Activated naive CD4-positive, alpha-beta T cell (primary cell): ENCODE results near the gene FBXO17.
"Not testable (repeated sequence)": the region's sequence is repeated elsewhere in the genome, so short reads cannot be mapped to it uniquely, and the experiment has no call there.

Experiments used
- DNase-seq, 4 experiments: peaks; one replicate each; lab custom pipeline; 2025; lab: John Stamatoyannopoulos, UW

The FBXO17 gene

GRCh38 chr19:38944981-38945506 is 30.5 kb downstream of the FBXO17 start:
- no peak for DNase-seq

DNA sequence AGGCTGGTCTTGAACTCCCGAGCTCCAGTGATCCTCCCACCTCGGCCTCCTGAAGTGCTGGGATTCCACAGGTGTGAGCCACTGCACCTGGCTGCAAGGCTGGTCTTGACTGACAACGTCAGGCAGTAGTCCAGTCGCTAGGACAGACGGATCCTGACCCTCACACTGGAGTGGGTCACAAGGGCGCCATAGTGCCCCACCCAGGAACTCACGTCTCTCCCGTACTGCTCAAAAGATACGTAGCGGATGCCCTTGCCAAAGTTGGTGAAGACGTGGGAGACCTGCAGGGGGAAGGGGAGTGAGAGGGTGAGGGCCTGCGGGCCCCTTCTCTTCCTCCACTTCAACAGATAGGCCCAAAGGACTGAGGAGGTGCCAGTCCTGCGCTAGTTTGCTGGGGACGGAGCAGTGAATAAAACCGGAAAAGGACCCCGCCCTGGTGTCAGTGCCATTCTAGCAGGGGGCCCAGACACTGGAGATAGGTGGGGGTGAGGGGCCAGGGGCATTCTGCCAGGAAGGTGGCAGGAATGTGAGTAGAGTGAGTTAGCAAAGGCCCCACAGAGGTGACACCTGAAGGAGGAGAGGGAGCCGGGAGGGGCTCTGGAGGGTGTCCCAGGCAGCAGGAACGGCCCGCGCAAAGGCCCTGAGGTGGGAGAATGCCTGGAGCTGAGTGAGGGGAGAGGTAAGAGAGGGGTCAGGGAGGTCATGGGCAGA is 32.9 kb downstream of the FBXO17 start:
- DNase-seq: no peak

DNA sequence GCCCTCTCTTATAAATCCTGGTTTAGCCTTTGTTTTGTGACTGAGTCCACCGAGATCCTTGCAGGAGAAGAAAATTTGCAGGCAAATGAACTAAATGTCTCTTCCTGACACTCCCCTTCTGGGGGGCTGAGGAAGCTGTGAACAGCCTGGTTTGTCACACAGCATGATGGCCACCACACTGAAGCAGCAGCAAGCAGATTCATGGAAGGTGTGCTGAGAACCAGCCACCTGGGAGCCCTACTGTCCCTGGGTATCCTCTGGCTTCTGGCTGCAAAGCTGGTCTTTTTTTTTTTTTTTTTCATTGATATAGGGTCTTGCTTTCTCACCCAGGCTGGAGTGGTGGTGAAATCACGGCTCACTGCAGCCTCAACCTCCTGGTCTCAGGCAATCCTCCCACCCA is 33.6 kb downstream of the FBXO17 start:
- no peak for DNase-seq

GRCh38 chr19:38941466-38941865 is 34.1 kb downstream of the FBXO17 start:
- not testable (repeated sequence) for DNase-seq

DNA sequence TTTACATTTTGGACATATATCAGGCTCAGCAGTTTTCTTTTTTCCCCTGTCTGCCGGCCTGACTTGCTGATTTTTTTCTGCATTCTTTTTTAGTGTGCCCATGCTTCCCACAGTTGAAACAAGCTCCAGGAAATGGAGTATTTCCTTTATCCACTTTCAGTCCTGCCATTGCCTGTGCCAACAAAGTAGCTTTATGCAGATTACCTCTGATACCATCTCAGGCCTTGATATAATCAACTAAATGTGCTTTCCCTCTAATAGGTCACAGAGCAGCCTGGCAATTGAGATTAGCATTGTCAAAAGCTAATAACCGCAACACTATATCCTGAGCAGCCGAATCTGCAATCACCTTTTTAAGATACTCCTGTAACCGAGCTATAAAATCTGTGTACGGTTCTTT is 35.6 kb downstream of the FBXO17 start:
- DNase-seq: no peak

- DNase-seq: no peak
Measured at GRCh38 chr19:38933544-38933943, 42.0 kb downstream of the FBXO17 start.

DNA sequence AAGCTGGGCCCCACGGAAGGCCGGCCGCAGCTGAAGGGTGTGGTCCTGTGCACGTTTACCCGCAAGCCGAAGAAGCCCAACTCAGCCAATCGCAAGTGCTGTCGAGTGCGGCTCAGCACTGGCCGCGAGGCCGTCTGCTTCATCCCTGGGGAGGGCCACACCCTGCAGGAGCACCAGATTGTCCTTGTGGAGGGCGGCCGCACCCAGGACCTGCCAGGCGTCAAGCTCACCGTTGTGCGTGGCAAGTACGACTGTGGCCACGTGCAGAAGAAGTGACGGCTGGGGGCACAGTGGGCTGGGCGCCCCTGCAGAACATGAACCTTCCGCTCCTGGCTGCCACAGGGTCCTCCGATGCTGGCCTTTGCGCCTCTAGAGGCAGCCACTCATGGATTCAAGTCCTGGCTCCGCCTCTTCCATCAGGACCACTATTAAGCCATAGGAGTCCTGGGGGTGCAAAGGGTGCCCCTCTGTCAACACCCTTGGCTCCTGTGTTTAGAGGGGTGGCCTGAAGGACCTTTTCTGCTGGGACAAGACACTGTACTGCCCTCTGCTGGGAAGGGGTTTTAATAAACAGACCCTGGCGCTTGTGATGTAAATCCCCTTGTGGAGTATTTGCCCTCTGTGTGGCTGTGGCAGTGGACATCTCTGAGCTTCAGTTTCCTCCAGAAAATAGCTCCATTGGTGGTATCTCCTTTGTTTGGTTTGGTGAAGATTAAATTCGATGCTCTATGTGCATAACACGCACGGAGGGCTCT is 42.9 kb downstream of the FBXO17 start:
- DNase-seq: no peak

DNA sequence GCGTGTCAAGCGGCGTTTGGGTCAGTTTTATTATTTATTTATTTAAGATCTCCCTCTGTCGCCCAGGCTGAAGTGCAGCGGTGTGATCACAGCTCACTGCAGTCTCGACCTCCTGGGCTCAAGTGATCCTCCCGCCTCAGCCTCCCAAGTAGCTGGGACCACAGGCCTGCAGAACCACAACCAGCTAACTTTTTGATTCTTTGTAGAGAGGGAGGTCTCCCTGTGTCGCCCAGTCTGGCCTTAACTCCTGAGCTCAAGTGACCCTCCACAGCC is 44.1 kb downstream of the FBXO17 start:
- DNase-seq: no peak

DNA sequence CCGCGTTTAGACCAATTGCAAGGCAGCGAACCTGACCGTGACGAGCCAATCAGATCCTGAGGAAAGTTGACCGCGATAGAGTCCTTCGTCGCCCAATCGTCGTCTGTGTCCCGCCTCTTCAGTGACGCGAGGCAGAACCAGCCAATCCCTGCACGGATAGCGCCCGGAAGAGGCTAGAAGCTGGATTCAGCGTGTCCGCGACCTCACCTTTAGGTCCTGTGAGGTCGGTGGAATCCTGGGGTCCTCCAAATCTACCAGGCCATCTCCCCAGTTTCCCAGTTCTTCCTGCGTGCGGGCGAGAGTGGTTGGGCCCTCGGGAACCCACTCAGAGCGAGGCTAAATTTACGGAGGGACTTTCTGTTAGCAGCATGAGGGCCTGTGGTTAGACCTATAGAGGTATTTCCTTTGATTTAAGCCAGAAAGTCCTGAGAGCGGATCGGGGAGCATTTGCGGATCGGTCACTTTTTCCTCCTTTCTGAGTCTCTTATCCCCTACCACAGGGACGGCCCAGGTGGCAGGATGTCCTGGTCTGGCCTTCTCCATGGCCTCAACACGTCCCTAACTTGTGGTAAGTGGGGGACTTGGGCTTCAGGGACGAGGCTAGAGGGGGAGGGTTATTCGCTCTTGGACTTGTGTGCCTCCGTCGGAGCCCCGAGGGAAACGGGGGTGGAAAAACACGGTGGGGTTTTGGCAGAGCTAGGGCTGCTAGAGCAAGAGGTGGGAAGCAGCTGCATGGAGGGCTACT is 44.6 kb downstream of the FBXO17 start, which contains the start of gene MRPS12:
Gene MRPS12, plus strand, starts transcription at position 169 of the 745 bp plus-strand sequence. Its CDS starts 351 bp downstream, at position 520.
- DNase-seq: peak in 1 of 4 experiments; percentile 96

DNA sequence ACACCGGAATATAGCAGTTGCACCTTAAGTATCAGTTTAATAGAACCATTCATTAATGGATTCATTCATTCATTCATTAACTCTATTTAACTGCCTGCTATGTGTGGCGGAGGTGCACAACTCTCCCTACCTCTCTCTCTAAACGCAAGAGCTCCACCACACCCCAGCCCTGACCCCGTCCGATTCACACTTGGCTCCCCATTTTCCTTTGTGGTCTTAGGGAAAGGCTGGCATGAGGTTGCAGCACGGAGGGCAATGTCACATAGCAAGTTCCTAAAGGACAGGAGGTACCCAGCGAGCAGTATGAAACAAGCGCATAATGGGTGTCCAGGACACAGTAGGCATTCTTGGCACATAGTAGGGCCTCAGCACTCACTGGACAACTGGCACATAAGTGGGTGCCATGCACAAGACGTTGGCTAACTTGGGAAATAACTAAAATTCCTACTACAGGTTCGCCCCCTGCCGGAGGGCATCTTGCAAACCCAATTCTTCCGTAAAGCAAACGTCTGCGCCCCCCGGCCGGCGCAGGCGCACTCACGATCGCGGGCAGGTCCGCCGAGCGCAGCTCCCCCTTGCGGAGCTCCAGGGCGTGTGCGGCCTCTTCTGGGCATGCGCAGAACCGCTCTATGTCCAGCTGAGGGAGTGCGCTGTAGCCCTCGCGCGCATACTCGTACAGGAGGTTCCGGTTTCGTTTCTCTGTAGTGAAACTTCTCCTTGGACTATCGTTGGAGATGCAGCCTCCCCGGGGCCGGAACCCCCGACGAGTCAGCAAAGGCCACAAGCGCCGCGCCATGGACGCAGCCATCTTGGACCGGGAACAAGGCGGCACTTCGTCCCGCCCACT is 45.4 kb downstream of the FBXO17 start, which contains the start of gene SARS2:
Gene SARS2, minus strand, starts transcription at position 835 of the 847 bp plus-strand sequence. Its CDS starts 27 bp downstream, at position 808.
- peak; percentile 94 to 99 (median 97) for DNase-seq

GRCh38 chr19:38928391-38929001 is 47.0 kb downstream of the FBXO17 start:
- DNase-seq: no peak

DNA sequence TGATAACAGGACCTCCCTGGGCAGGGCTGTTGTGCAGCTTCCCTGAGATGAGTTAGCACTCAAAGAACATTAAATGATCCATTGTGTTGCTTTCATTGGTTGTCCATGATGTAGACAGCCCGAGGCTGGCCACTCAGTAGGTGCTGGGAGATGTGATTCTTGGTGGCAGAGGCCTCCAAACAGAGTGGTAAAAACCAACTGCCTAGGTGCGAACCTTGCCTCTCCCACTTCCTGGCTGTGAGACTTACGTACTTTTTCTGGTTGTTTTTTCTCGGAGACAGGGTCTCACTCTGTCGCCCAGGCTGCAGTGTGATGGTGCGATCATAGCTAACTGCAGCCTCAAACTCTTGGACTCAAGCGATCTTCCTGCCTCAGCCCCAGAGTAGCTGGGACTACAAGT is 51.2 kb downstream of the FBXO17 start:
- DNase-seq: no peak

- no peak for DNase-seq
Measured at GRCh38 chr19:38922482-38922881, 53.1 kb downstream of the FBXO17 start.

DNA sequence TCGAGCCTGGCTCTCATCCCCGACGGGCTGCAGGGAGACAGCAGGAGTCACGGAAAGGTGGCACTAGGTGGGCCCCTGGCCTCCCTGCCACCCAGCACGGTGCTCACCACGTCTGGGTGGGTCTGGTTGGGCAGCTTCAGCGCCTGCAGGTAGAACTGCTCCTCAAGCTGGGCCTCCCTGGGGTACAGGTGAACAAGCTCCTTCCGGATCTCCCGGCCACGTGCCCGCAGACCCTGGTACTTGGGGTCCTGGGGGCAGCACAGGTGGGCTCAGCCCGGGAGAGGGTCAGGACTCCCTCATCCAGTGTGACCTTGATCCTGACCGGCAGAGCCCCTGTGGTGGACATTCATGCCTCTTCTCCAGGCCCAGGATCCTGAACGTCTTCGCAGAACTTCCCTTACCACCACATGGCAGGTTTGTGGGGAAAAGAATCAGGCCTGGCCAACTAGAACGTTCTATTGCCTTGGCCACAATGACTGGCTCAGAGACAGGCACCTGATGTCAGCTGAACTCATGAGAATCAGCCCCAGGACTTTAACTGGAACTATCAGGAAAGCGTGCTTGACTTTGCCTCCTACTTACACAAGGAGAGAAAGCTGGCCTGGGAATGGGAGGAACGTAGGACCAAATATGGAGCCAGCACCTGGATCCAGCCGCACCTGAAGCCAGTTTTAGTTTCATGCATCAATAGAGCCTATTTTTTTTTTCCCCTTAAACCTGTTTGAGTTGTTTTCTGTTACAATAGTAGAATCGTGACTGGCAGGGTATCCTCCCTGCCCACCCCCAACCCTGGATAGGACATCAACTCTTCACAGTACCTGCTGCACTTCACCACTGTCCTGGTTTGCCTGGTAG is 53.9 kb downstream of the FBXO17 start:
- DNase-seq: no peak

GRCh38 chr19:38920602-38921419 is 54.7 kb downstream of the FBXO17 start:
- DNase-seq: no peak

DNA sequence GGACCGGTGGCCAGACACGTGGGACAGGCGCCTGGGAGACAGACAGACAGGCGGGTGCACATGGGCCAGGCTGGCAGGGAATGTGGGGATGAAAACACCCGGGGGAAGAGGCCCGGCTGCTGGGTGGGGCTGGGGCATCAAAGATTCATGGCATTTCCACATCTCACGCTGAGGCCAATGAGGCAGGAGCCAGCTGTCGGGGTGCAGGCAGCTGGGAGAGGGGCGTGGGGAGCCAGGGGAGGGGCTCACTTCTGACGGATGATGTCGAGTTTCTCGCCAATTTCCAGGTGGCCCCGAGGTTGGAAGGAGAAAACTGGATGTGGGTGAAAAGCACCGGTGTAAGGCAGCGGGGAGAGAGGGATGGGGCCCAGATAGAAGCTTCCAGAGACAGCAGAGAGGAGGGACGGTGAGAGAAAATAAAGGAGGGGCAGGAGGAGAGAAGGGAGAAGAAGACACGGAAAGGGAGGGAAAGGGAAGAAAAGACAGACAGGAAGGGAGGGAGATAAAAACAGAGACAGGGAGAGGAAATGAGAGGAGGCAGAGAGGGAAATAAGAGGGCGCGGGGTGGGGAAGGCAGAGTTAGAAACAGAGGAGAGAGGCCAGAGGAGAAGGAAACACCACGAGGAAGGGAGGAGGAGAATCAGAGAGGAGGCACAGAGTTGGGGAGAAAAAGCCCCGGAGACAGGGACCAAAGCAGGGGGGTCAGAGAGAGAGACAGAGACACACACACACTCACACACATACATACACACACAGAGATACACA is 55.5 kb downstream of the FBXO17 start:
- DNase-seq: no peak

GRCh38 chr19:38918526-38918925 is 57.0 kb downstream of the FBXO17 start:
- no peak for DNase-seq

GRCh38 chr19:38917921-38918491 is 57.5 kb downstream of the FBXO17 start:
- DNase-seq: no peak
